Testis (tissue), 2 donors: ENCODE data around the gene ALDH1A3.

ENCODE experiments used
- CTCF ChIP-seq, 3 experiments: fragments of 450-650 bp in 2 of 3; fragments of 200-600 bp in 1 of 3; sonication (generic) in 1 of 3; IDR thresholded peaks; one replicate each; pipeline ENCODE4 v1.5.1; 2016 to 2019; ENCODE audit warnings: antibody characterized with exemption in 3 of 3, mild to moderate bottlenecking in 2 of 3, moderate library complexity in 1 of 3
- POLR2A ChIP-seq: fragments of 450-650 bp; IDR thresholded peaks from one replicate; pipeline ENCODE4 v1.6.1; 2017; ENCODE audit warnings: antibody characterized with exemption, mild to moderate bottlenecking, moderate library complexity

DNA sequence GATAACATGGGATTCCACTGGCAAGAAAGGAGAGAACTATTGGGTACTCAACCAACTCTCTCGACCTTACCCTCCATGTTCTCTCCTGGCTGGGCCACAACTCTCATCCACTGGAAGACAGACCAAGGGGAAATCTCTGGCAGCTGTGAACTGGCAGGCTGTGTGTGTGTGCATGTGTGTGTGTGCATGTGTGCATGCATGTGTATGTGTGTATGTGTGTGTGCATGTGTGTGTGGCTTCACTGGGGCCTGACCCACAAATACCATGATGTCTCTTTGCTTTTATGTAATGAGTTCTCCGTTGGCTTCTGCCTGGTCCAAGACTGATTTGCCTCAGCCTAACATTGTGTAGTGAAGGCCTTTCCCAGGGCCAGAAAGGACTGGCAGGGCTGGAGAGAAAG, 4.1 kb upstream of the ALDH1A3 start:
- TF ChIP-seq CTCF (IDR thresholded peaks at IDR 0.05) (no peak), POLR2A (no peak)
